SKM-1 (cell line): ENCODE data around the gene RGPD4.
"Not testable (repeated sequence)": the region's sequence is repeated elsewhere in the genome, so short reads cannot be mapped to it uniquely, and the experiment has no call there.

ENCODE experiments used
- DNase-seq: peaks from one replicate; lab custom pipeline; 2025; ENCODE audit not compliant: unreplicated experiment; lab: John Stamatoyannopoulos, UW

Gene RGPD4

DNA sequence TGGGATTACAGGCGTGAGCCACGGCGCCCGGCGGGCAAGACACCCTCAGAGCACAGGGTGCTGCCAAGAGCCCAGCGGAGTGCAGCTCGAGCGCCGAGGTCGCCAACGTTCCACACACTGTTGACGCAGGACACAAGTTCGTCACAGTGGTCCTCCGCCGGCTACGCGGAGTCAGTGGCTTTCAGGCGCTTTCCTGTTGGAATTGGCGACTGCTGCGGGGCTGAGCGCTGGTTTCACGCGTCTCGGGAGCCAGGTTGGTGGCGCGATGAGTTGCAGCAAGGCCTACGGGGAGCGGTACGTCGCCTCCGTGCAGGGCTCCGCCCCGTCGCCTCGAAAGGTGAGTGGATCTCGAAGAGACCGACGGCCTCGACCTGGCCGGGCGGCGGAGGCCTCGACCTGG, at the start of gene RGPD4:
TSS of gene RGPD4 (plus strand) at position 144 of the 400 bp plus-strand sequence. CDS start at position 266, 122 bp downstream.
- not testable (repeated sequence) for DNase-seq

DNA sequence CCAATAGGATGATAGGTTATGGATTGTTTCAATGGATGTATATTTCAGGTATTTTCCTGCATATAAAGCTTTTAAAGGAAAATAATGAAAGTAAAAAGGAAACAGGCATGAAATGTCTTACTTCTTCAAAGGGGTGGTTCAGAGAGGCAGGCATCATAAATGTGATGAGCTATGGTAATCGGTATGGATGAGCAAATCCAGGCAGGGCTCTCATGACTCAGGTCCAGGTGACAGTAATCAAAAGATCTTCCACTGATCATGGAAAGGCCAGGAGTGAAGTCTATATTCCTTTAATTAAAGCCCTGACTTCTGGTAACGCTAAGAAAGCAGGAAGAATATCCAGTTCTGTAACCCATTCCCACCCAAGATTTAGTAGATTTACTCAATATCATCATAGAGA, 48.7 kb upstream of the RGPD4 start:
- no peak for DNase-seq

GRCh38 chr2:107785756-107786155, 40.9 kb upstream of the RGPD4 start:
- DNase-seq: no peak

- DNase-seq: no peak
Observed at GRCh38 chr2:107790837-107791236, 35.9 kb upstream of the RGPD4 start.

DNA sequence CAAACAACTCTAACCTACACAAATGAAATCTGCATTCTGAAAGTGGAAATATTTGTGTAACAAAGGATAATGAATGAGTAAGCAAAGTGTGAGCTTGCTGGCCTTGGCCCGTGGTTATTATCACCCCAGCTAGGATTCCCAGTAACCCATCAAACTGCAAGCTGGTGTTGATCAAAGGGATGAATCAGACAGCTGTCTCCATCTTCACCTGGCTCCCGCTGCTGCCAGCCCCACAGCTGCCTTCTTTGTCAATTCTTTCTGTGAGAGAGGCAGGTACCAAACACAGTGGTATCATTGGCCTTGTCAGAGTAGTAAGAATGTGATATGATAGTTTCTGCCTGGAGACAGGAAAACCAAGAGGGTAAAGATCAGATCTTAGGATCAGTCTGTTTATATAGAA, 25.2 kb upstream of the RGPD4 start:
- no peak for DNase-seq

DNA sequence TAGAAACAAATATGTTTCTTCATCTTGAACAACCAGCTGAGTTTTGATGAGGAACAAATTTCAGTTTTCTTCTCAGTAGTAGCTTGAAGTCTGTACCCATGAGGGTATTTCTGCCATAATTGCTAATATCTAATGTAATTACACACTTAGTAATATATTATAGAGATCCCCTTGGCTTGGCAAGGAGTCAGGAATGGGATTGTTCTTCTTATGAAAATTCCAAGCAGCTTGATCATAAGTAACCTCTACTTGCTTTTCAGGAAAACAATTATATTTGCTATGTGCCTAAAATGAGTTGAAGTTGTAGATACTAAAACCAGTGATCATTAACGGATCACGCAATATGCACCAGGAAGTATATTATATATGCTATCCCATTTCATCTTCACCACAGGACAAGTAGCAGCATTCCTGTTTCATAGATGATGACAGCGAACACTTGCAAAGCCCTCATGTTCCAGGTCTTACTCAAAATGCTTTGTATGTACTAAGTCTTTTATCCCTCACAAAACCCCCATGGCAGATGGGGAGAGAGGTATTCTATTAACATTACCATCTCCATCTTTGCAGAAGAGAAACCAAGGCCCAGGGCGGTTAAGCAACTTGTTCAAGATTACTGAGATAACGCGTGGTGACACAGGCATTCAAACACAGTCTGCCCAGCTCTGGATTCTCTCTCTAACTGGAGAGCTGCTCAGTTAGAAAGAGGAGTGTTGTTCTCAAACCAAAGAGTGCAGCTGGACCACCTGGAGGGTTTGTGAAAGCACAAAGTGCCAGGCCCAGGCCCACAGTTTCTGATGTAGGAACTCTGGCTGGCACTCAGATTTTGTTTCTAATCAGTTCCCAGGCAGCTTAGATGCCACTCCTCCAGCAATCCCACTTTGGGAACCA, 21.8 kb upstream of the RGPD4 start:
- no peak for DNase-seq

- DNase-seq: no peak
Observed at GRCh38 chr2:107806901-107807300, 19.8 kb upstream of the RGPD4 start.

DNA sequence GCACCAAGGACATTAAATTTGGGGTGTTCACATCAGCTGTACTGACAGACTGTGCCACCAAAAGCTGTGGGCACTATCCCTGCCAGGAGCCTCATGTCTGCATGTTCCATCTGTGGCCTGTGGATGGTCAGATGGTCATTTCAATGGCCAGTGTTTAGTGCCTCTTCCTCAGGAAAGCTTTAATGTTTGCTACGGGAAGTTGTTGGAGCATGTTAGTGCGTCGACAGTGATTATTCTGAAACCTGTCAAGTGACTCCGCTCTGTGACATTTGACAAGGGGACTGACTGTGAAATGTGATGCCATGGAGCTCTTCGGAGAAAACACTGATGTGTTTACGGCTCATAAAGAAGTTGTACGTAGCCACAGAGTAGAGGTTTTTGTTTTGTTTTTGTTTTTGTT, 18.7 kb upstream of the RGPD4 start:
- no peak for DNase-seq

DNA sequence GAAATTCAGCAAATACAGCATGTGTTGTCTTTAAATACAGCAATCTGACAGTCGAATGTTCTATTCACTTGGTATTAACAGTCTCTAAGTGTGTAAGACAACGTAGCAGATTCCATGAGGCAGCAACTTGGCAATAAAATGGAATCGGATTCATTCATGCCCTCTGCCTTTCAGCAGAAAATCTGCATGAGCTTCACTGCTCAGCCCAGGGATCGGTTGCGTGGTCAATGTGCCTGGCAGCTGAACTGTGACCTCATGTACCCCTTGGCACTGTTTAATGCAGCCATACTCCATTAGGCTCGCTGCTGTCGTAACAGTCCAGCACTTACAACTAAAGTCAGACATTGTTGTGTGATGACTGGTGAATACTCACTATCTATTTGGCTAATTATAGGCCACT, 17.7 kb upstream of the RGPD4 start:
- no peak for DNase-seq

DNA sequence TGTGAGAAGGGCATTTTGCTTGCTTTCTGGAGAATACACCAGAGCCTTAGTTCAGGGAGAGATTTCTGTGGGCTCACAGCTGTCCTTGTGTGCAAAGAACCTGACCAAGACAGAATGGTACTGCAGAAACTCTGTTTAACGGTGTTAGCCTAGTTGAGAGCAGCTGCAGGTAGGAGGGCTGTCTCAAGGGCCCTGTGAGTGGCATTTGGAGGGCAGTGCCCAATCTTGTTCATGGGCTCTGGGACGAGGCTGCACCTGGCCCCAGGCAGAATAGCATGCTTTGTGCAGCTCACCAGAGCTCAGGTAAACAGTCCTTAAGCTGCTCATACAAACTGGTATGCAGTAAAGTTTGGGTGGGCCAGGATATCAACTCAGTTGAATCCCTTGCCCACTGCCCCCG, 16.9 kb upstream of the RGPD4 start:
- no peak for DNase-seq

DNA sequence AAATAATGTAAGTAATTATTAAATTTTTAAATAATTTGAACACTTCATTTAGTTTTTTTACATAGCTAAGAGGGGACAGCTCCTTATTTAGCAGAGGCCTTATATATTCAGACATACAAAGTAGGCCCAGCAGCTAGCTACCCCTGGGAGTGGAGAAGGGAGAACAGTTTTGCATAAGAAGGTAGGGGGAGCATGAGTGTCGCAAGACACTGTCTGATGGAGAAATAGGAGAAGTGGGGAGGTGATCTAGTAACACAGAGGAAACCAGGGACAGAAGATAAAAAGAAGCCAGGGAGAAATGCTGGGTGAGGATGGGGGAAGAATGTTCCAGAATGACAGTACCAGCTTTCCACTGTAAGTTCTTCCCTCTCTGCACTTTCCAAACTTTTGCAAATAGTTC, 16.0 kb upstream of the RGPD4 start:
- peak; percentile 66 for DNase-seq

GRCh38 chr2:107811411-107811810, 15.3 kb upstream of the RGPD4 start:
- no peak for DNase-seq

- no peak for DNase-seq
Observed at GRCh38 chr2:107812006-107812405, 14.7 kb upstream of the RGPD4 start.

DNA sequence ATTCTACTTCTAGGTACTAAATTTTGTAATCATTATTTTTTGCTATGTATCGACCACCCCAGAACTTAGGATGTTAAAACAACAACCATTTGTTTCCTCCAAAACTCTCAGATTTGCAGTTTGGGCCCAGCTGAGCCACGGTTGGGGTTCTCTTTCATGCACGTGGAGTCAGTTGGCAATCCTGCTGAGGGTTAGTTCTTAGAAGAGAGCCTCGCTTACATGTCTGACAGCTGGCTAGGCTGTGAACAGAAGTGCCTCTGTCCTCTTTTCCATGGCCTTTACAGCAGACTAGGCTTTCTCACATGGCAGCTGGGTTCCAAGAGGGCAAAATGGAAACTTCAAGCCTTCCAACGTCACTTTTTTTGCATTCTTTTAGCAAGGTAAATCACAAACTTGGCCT, 9.3 kb upstream of the RGPD4 start:
- DNase-seq: no peak

- no peak for DNase-seq
Observed at GRCh38 chr2:107822302-107822701, 4.4 kb upstream of the RGPD4 start.

GRCh38 chr2:107824451-107825205, 2.1 kb upstream of the RGPD4 start:
- no peak for DNase-seq

GRCh38 chr2:107825206-107825563, 1.5 kb upstream of the RGPD4 start:
- no peak for DNase-seq

DNA sequence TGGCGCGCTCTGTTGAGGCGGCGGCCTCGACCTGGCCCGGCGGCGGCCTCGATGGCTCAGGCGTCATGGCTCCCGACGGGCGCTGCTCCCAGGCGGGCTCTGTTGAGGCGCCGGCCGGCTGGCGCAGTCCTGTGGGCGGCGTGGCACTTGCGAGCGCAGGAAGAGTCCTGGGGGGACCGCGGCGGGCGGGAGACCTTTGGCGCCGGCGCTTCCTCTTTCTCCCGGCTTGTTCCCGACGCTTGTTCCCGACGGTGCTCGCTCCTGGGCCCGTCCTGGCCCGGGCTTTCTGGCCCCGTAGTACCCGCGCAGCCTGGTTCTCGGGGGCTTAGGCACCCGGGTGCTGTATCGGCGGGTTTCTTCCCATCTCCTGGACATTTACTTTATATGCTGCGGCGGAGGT, 2.8 kb downstream of the RGPD4 start:
- DNase-seq: not testable (repeated sequence)

DNA sequence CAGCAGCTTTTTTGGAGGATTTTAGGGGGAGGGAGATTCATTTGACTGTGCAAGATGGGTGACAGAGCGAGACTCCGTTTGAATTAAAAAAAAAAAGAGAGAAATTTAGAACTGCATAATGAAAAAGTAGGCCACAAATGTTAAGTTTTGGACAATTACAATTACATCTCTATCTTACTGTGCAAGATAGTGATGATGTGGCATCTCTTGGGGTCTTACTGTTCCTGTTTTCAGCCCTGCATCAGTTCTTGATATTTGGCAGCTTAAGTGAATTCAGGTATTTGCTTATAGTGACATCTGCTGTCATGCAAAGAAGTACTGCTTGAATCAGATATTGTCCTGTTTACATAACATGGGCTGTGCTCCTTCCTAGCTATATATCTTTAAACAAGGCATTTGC, 6.5 kb downstream of the RGPD4 start:
- not testable (repeated sequence) for DNase-seq

DNA sequence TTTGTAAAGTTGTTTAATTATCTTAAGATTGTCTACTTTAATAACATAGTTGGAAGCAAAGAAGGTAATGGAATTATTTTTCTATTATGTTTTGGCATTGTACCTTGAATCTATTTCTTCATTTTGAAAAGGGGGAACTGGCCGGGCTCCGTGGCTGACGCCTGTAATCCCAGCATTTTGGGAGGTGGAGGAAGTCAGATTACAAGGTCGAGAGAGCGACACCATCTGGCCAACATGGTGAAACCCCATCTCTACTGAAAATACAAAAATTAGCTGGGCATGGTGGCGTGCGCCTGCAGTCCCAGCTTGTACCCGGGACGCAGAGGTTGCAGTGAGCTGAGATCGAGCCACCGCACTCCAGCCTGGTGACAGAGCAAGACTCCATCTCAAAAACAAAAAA, 6.9 kb downstream of the RGPD4 start:
- not testable (repeated sequence) for DNase-seq

- DNase-seq: not testable (repeated sequence)
Observed at GRCh38 chr2:107916121-107916520, 89.4 kb downstream of the RGPD4 start.

- not testable (repeated sequence) for DNase-seq
Observed at GRCh38 chr2:107916696-107917370, 90.1 kb downstream of the RGPD4 start.
